Left lung (tissue), 10 donors: ENCODE data around the gene KRTAP2-2. TPM values are rescaled to one million over a fixed set of nuclear protein-coding genes. Genes with fewer than 3 reads are reported as not detected.
"Not testable (repeated sequence)": the region's sequence is repeated elsewhere in the genome, so short reads cannot be mapped to it uniquely, and the experiment has no call there.

Experiments used
- ATAC-seq: fragments of 200-7000 bp; cut with Tn5 transposase; one replicate; pipeline ENCODE4 v1.9.1; 2020; ENCODE audit warnings: moderate library complexity
- DNase-seq, 4 donors: peaks; one replicate each; pipeline ENCODE4 v3.0.0-alpha.2; 2013 to 2020
- H3K27ac ChIP-seq, 2 donors: fragments of 200-600 bp; sonication (generic) in 1 of 2; one replicate each; pipeline versions ENCODE4 v1.5.0 to v1.8.0; 2020 to 2021
- H3K27me3 ChIP-seq, 2 donors: fragments of 200-600 bp; sonication (generic) in 1 of 2; one replicate each; pipeline versions ENCODE4 v1.5.0 to v1.8.0; 2020 to 2021
- H3K36me3 ChIP-seq, 2 donors: fragments of 200-600 bp; sonication (generic) in 1 of 2; one replicate each; pipeline versions ENCODE4 v1.5.0 to v1.8.0; 2020 to 2021
- H3K4me1 ChIP-seq, 2 donors: fragments of 200-600 bp; one replicate each; pipeline ENCODE4 v1.8.0; 2021
- H3K4me3 ChIP-seq, 2 donors: fragments of 200-600 bp; sonication (generic) in 1 of 2; one replicate each; pipeline versions ENCODE4 v1.5.0 to v1.8.0; 2020 to 2021; ENCODE audit warnings: mild to moderate bottlenecking in 1 of 2
- H3K9me3 ChIP-seq, 2 donors: fragments of 200-600 bp; sonication (generic) in 1 of 2; one replicate each; pipeline versions ENCODE4 v1.5.0 to v1.8.0; 2020 to 2021
- intact Hi-C, 2 donors: fragments of 100-400 bp; cut with DNase I; formaldehyde crosslinking; loops; one replicate each; pipeline versions ENCODE4 v1.11.2 to v1.14.2; 2022
- polyA plus RNA-seq, 6 donors: library from polyadenylated mRNA; unstranded; fragments of 120-200 nt; gene quantifications; one replicate each; pipeline ENCODE4 v1.2.1, GENCODE V29; 2013; ENCODE audit not compliant: insufficient read length in 6 of 6
- total RNA-seq, 2 donors: library from RNA; stranded (reverse); fragmentation: NEBNext Ultra II Directional; extraction: Animal tissue kit (Norgen Biotek cat#: 25700); gene quantifications; one replicate each; pipeline ENCODE4 v1.2.1, GENCODE V29; 2021
- TF ChIP-seq, protein P1 (sequence below), 2 donors: fragments of 200-600 bp; sonication (generic) in 1 of 2; IDR thresholded peaks; one replicate each; pipeline versions ENCODE4 v1.5.0 to v1.8.0; 2021; ENCODE audit warnings: antibody characterized with exemption in 2 of 2
- donor health status: DM: no; HTN: yes; CAD: no.
- donor health status: DM: no; HTN: no; CAD: no.

KRTAP2-2 gene
- total and polyA plus RNA-seq, 8 donors, result not detected

DNA sequence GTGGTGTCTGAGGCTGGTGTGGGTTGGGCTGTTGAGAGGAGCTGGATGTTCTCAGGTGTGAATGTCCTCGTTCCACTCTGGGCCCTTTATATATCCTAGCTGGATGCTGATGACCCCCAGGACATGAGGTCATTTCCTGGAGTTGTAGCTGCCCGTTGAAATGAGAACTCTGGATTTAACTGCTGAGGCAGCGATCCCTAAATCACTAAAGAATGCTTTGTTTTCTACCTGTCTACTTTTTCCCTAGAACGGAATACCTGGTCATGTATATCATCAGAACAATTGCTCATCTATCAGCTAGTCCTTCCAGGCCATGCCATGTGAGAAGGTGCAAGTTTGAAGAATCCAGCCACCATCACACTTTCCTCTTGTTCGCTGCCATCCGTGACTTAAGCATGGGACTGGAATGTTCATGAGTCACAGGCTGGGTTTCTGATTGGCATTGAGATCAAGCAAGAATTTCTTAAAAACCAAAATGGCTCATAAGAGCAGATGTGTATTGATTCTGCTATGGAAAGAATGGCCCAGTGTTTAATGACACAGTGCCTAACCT is 5.1 kb upstream of the KRTAP2-2 start, which contains the start of gene KRTAP2-3:
TSS of gene KRTAP2-3 (minus strand) at position 63 of the 553 bp plus-strand sequence. CDS start 64 bp downstream, outside the sequence.
- Histone ChIP-seq H3K27ac (no peak within 1 kb of the TSS), H3K9me3 (no peaks in the 10 kb centered on the region), H3K36me3 (no peaks in the 10 kb centered on the region), H3K4me3 (no peak within 1 kb of the TSS), H3K27me3 (peaks cover 0 to 30% of the 10 kb centered on the region in 2 donors), H3K4me1 (no peaks in the 10 kb centered on the region)
- intact Hi-C loops, result no loop called here
- TF ChIP-seq, protein P1, sequence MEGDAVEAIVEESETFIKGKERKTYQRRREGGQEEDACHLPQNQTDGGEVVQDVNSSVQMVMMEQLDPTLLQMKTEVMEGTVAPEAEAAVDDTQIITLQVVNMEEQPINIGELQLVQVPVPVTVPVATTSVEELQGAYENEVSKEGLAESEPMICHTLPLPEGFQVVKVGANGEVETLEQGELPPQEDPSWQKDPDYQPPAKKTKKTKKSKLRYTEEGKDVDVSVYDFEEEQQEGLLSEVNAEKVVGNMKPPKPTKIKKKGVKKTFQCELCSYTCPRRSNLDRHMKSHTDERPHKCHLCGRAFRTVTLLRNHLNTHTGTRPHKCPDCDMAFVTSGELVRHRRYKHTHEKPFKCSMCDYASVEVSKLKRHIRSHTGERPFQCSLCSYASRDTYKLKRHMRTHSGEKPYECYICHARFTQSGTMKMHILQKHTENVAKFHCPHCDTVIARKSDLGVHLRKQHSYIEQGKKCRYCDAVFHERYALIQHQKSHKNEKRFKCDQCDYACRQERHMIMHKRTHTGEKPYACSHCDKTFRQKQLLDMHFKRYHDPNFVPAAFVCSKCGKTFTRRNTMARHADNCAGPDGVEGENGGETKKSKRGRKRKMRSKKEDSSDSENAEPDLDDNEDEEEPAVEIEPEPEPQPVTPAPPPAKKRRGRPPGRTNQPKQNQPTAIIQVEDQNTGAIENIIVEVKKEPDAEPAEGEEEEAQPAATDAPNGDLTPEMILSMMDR (IDR thresholded peaks at IDR 0.05), result no peak
- peak; percentile 32 for ATAC-seq
- DNase-seq, result no peak

DNA sequence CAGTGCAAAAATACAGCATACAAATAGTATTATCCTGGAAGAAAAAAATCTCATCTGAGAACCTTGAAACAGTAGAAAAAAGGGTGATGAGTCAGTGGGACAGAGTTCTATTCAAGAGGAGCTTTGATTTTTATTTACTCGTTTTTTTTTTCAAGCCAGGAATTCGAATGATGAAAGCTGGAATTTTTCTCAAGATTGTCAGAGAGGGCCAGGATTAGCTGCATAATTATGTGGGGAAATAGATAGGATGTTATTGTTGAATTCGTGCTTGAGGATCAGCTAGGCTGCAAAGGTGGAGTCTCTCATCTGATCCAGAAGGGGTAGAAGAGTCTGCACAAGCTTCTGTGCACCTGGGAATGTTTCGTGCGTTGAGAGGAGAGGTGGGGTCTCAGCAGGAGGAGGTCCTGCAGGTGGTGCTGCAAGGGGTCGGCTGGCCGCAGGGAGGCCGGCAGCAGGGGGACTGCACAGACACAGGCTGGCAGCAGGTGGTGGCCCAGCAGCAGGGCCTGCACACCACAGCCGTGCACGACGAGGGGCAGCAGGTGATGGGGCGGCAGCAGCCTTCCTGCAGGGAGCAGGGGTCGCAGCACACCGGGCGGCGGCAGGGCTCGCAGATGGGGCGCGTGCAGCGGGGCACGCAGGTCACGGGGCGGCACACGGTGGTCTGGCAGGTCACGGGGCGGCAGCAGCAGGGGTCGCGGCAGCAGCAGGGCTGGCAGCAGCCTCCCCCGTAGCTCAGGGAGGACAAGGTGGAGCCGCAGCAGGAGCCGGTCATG is 4.4 kb upstream of the KRTAP2-2 start:
- intact Hi-C loops, H3K36me3 ChIP-seq, ATAC-seq, DNase-seq, H3K27ac ChIP-seq, H3K9me3 ChIP-seq, H3K4me1 ChIP-seq, H3K4me3 ChIP-seq: not testable (repeated sequence)
- peaks cover 0 to 30% of the 10 kb centered on the region in 2 donors for H3K27me3 ChIP-seq

DNA sequence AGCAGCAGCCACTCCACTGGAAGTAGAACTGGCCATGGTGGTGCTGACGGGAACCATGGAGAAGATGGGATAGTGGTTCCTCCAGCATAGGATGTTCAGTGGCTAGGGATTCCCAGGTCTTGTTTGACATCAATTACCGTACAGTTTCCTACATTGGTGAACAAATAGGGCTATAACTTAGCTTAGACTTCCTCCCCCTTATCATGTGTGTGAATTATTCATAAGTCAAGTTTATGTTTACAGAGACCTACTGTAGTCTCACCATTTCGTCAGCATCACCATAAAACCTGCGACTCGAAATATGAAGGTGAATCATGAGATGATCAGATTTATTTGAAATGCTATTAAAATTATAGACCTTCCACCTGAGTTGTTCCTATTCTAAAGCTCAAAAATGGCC is 3.7 kb upstream of the KRTAP2-2 start:
- intact Hi-C loops, result no loop called here
- no peak overlapping the region for H3K4me3 ChIP-seq
- ATAC-seq, result no peak

DNA sequence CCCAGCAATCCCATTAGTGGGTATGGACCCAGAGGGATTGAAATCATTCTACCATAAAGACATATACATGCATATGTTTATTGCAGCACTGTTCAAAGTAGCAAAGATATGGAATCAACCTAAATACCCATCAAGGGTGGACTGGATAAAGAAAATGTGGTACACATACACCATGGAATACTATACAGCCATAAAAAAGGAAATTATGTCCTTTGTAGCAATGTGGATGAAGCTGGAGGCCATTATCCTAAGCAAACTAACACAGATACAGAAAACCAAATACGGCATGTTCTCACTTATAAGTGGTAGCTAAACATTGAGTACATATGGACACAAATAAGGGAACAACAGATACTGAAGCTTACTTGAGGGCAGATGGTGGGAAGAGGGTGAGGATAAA is 2.5 kb upstream of the KRTAP2-2 start:
- no peak overlapping the region for H3K4me3 ChIP-seq
- no peak for DNase-seq
- H3K27me3 ChIP-seq, result peaks cover 0 to 30% of the 10 kb centered on the region in 2 donors
- H3K4me1 ChIP-seq, result no peaks in the 10 kb centered on the region
- TF ChIP-seq, protein P1 (IDR thresholded peaks at IDR 0.05), result no peak
- H3K36me3 ChIP-seq, result no peaks in the 10 kb centered on the region
- intact Hi-C loops, result no loop called here
- no peak overlapping the region for H3K27ac ChIP-seq
- H3K9me3 ChIP-seq, result no peaks in the 10 kb centered on the region
- ATAC-seq, result no peak

More for the DNA sequence above, 3.7 kb upstream of the KRTAP2-2 start:
- Histone ChIP-seq H3K27ac (no peak overlapping the region), H3K4me1 (no peaks in the 10 kb centered on the region), H3K27me3 (peaks cover 0 to 30% of the 10 kb centered on the region in 2 donors), H3K36me3 (no peaks in the 10 kb centered on the region), H3K9me3 (no peaks in the 10 kb centered on the region)
- DNase-seq, result no peak
- TF ChIP-seq, protein P1 (IDR thresholded peaks at IDR 0.05), result no peak

DNA sequence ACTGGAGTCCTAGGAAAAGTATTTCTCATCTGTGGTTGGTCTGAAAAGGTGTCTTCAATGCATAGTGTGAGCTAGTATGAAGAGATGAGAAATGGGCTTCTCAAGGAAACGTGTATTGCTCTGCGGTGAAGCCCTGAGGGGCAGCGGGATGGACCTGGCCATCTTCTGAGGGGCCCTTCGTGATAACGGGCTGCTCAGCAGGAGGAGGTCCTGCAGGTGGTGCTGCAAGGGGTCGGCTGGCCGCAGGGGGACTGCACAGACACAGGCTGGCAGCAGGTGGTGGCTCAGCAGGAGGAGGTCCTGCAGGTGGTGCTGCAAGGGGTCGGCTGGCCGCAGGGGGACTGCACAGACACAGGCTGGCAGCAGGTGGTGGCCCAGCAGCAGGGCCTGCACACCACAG is 474 bp downstream of the KRTAP2-2 start:
- DNase-seq, intact Hi-C loops: not testable (repeated sequence)

DNA sequence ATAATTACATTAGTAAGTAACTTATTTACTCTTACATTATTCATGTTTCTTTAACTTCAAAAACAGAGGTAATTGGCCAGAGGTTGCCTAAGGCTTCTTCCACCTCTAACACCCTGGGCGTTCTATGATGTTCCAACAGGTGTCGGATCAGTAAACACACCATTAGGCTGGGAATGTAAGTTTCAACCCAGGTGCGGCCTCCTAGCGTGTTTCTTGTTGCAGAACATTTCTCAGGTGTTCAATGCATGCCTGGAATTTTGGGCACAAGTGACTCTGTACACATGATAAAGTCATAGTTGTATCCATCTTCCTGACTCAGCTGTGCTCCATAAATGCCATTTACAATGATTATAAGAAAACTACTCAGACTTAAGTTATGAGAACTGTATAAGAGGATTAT is 1.0 kb downstream of the KRTAP2-2 start:
- H3K4me1 ChIP-seq, result no peaks in the 10 kb centered on the region
- no peak overlapping the region for H3K4me3 ChIP-seq
- H3K27ac ChIP-seq, result no peak overlapping the region
- peaks cover 0 to 27% of the 10 kb centered on the region in 2 donors for H3K27me3 ChIP-seq
- intact Hi-C loops, result no loop called here
- TF ChIP-seq, protein P1 (IDR thresholded peaks at IDR 0.05), result no peak
- ATAC-seq (no peak), DNase-seq (no peak)
- no peaks in the 10 kb centered on the region for H3K36me3 ChIP-seq
- no peaks in the 10 kb centered on the region for H3K9me3 ChIP-seq

More for the DNA sequence above, 474 bp downstream of the KRTAP2-2 start:
- not testable (repeated sequence) for H3K4me3 ChIP-seq, H3K27ac ChIP-seq, H3K36me3 ChIP-seq, ATAC-seq, H3K4me1 ChIP-seq, H3K9me3 ChIP-seq
- peaks cover 0 to 29% of the 10 kb centered on the region in 2 donors for H3K27me3 ChIP-seq
